RPMI8226 (cell line): ENCODE results near the gene SRSF6.
"Not testable (repeated sequence)": the region's sequence is repeated elsewhere in the genome, so short reads cannot be mapped to it uniquely, and the experiment has no call there.

Experiments used
- DNase-seq: peaks from one replicate; pipeline ENCODE4 v3.0.0-alpha.2; 2015

Gene SRSF6

DNA sequence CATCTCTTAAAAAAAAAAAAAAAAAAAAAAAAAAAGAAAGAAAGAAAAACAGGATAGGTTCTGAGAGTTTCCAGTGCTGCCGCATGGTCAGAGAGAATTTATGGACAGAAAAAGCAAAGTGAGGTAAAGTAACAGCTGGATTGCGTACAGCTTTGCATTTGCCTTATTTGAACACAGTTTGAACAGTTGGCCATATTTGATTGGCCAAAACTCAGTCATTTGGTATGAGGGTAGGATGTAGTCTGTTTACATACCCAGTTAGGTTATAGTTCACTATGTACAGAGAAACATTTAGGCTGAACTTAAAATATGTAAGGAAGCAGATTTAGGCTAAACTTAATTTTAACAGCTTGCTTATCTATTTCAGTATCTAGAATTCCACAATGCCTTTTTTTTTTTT lies 32.3 kb downstream of the SRSF6 start:
- no peak for DNase-seq

- DNase-seq: no peak
Observed at GRCh38 chr20:43492101-43492500, 34.4 kb downstream of the SRSF6 start.

- no peak for DNase-seq
Observed at GRCh38 chr20:43495388-43495787, 37.7 kb downstream of the SRSF6 start.

- DNase-seq: not testable (repeated sequence)
Observed at GRCh38 chr20:43502021-43502420, 44.3 kb downstream of the SRSF6 start.

DNA sequence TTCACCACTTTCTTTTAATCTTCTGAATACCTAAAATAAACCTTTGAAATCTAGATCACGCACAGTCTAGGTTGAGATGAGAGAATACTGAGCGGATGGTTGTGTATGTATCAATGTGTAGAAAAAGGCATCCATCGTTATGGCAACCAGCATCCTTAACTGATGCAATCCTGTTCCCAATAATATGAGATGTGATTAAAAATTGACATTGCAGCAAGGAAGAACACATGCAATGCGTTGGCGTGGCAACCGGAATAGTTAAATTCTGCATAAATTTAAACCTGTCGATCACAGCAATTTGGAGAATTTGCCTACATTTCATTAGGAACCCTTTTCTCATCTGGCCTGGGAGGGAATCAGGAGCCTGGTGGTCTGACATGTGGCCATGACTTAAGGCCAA lies 48.5 kb downstream of the SRSF6 start:
- DNase-seq: no peak

DNA sequence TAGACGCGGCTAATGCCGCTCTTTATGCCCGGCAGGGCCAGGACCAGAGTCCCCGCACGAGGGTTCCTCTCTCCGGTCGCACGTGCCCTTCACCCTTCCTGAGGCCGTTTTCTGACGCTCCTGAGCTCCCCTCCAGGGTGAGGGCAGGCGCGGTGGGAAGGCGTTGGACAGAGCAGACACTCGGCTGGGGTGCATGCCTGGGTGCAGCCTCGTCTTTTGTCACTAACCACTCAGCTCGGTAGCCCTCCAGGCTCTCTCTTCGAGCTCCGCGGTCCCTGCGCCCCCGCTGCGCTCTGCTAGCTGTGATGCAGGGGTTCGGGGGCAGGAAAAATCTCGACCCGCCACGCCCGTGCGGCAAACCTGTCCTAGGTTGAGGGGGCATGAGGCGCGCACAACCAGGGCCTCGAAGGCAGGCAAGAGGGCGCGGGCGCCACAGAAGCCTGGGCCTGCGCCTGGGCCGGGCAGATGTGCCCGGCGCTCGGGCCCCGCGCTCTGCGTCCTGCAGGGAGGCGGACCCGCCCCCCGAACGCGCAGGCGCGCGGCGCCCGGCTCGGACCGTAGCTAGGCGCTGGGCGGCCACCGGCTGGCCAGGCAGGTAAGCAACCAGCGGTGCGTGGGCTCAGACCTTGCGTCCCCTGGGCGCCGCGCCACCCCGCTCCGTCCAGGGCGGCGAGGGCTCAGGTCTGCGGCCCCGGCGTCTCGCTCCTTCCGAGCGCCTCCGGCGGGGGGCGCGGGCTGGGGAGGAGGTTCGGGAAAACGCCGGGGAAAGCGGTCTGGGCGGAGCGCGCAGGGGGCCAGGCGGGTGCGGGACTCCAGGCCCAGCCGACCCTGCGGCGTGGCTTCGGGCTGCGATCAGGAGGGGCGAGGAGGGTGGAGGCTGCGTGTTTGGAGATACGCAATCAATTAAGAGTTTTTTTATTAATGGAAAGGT lies 49.7 kb downstream of the SRSF6 start, which contains the start of gene L3MBTL1:
Gene L3MBTL1 (plus strand): TSS at position 548 of the 931 bp plus-strand sequence. CDS start 5,807 bp downstream, outside the sequence.
- peak; percentile 47 for DNase-seq

GRCh38 chr20:43508106-43508505 lies 50.4 kb downstream of the SRSF6 start:
- DNase-seq: no peak

GRCh38 chr20:43508604-43509040 lies 50.9 kb downstream of the SRSF6 start:
- DNase-seq: no peak

- no peak for DNase-seq
Observed at GRCh38 chr20:43511879-43512278, 54.2 kb downstream of the SRSF6 start.

DNA sequence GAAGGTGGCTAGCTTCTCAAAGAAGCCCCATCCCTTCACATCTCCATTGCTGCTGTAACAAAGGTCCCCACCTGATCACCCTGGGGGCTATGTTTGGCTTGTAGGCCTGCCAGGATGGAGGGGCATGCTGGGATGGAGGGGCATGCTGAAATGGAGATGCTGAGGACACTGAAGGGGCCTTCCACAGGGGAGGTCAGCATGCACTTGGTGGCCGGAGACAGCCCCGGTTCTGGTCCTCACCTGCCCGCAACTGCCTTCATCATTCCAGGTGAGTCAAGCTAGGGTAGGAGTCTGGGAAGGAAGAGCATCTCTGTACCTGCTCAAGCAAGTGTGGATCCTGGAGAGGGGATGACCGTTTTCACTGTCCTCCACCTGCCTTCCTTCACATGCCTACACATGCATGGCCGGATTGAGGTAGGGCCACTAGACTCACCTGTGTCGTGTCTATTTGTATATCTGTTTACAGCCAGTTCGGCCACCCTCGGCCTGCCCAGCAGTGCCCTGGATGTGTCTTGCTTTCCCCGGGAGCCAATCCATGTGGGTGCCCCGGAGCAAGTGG lies 55.8 kb downstream of the SRSF6 start:
- DNase-seq: no peak
